Ishikawa (cell line): ENCODE results near the gene OLFML2A.

Experiments
- CEBPB ChIP-seq: IDR thresholded peaks from 2 replicates; pipeline ENCODE4 v1.6.1; 2012
- CREB1 ChIP-seq: IDR thresholded peaks from 2 replicates; pipeline ENCODE4 v1.6.1; 2012; ENCODE audit warnings: low read depth
- EGR1 ChIP-seq: IDR thresholded peaks from 2 replicates; pipeline ENCODE4 v1.6.1; 2012
- EP300 ChIP-seq: IDR thresholded peaks from 2 replicates; pipeline ENCODE4 v1.6.1; 2012; ENCODE audit warnings: borderline replicate concordance
- FOXM1 ChIP-seq: IDR thresholded peaks from 2 replicates; pipeline ENCODE4 v1.6.1; 2012; ENCODE audit warnings: low read depth, borderline replicate concordance
- NFIC ChIP-seq: IDR thresholded peaks from 2 replicates; pipeline ENCODE4 v1.6.1; 2012
- RAD21 ChIP-seq: IDR thresholded peaks from 2 replicates; pipeline ENCODE4 v1.6.1; 2012; ENCODE audit warnings: low read depth
- TAF1 ChIP-seq: IDR thresholded peaks from 2 replicates; pipeline ENCODE4 v1.6.1; 2012; ENCODE audit warnings: low read depth, mild to moderate bottlenecking
- TCF12 ChIP-seq: IDR thresholded peaks from 2 replicates; pipeline ENCODE4 v1.6.1; 2012; ENCODE audit warnings: low read depth
- TEAD4 ChIP-seq: IDR thresholded peaks from 2 replicates; pipeline ENCODE4 v1.6.1; 2012
- YY1 ChIP-seq: IDR thresholded peaks from 2 replicates; pipeline ENCODE4 v1.6.1; 2012; ENCODE audit warnings: low read depth
- ZBTB7A ChIP-seq: IDR thresholded peaks from 2 replicates; pipeline ENCODE4 v1.6.1; 2012; ENCODE audit warnings: low read depth
- TF ChIP-seq, protein P1 (sequence below): IDR thresholded peaks from 2 replicates; pipeline ENCODE4 v1.6.1; 2012
- TF ChIP-seq, protein P2 (sequence below): IDR thresholded peaks from 2 replicates; pipeline ENCODE4 v1.6.1; 2012; ENCODE audit warnings: low read depth, mild to moderate bottlenecking
- TF ChIP-seq, protein P3 (sequence below): IDR thresholded peaks from 2 replicates; pipeline ENCODE4 v1.6.1; 2012

OLFML2A gene

DNA sequence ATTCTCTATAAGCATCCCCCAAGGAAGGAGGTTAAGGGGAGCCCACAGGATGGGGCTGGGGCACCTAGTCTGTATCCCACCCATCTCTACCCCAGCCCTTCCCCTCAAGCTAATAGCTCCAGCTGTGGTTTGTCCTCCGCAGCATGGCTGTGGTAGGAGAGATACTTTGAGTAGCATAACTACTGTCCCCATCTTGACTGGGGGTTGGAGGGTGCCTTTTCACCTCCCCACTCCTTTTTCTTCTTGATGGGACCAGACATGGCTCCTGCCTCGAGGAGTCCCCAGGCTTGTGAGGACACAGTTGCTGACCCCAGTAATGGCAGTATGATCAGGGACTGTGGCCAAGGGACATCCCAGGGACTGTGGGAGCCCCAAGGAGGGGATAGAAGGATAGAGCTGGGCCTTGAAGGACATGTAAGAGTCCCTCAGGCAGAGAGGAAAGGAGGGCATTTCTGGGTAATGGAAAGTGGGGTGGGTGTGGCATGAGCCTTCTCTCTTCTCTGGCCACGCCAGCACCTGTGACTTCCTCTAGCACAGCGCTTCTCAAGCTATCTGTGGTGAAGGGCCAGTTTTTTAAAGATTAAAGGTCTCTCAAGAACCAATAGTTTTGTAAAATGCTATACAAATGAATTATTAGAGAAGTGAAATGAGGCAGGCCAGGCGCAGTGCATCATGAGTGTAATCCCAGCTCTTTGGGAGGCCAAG is 14.0 kb downstream of the OLFML2A start:
- no peak for TF ChIP-seq EP300
- no peak for TF ChIP-seq FOXM1
- no peak for TF ChIP-seq CEBPB
- no peak for TF ChIP-seq YY1
- TF ChIP-seq CREB1 = no peak
- TF ChIP-seq, protein P1, sequence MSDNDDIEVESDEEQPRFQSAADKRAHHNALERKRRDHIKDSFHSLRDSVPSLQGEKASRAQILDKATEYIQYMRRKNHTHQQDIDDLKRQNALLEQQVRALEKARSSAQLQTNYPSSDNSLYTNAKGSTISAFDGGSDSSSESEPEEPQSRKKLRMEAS = no peak
- TF ChIP-seq RAD21 = no peak
- TF ChIP-seq NFIC = no peak
- TF ChIP-seq TEAD4 = no peak

DNA sequence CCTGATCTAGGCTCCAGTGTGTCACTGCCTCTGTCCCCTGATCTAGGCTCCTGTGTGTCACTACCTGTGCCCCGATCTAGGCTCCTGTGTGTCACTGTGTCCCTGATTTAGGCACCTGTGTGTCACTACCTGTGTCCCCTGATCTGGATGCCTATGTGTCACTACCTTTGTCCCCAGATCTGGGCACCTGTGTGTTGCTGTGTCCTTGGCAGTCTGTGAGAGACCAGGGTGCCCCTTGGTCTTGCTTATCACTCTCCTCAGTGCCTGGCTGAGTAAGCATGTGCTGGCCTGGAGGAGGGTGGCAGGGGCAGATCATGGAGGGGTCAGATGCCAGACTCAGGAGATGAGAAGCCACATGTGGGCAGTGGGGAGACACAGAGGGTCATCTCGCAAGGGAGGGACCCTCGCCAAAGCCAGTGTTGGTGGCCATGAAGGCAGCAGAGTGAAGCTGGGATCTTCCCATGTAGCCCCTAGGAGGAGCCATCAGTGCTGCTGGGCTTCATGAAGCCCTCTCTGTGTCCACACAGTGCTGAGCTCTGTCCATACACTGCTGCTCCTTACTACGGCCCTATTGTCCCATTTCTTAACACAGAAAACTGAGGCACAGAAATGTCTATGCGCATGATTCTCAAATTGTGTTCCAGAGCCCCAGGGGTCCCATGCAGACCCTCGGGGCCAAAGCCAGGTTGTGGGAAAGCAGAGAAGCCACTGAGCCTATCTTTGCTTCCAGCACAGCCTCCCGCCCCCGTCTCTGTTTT is 15.5 kb downstream of the OLFML2A start:
- TF ChIP-seq CEBPB (no peak), EGR1 (no peak), EP300 (no peak), YY1 (no peak), NFIC (no peak), RAD21 (no peak), FOXM1 (no peak), TEAD4 (no peak)
- TF ChIP-seq, protein P2, sequence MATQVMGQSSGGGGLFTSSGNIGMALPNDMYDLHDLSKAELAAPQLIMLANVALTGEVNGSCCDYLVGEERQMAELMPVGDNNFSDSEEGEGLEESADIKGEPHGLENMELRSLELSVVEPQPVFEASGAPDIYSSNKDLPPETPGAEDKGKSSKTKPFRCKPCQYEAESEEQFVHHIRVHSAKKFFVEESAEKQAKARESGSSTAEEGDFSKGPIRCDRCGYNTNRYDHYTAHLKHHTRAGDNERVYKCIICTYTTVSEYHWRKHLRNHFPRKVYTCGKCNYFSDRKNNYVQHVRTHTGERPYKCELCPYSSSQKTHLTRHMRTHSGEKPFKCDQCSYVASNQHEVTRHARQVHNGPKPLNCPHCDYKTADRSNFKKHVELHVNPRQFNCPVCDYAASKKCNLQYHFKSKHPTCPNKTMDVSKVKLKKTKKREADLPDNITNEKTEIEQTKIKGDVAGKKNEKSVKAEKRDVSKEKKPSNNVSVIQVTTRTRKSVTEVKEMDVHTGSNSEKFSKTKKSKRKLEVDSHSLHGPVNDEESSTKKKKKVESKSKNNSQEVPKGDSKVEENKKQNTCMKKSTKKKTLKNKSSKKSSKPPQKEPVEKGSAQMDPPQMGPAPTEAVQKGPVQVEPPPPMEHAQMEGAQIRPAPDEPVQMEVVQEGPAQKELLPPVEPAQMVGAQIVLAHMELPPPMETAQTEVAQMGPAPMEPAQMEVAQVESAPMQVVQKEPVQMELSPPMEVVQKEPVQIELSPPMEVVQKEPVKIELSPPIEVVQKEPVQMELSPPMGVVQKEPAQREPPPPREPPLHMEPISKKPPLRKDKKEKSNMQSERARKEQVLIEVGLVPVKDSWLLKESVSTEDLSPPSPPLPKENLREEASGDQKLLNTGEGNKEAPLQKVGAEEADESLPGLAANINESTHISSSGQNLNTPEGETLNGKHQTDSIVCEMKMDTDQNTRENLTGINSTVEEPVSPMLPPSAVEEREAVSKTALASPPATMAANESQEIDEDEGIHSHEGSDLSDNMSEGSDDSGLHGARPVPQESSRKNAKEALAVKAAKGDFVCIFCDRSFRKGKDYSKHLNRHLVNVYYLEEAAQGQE = no peak
- TF ChIP-seq, protein P3, sequence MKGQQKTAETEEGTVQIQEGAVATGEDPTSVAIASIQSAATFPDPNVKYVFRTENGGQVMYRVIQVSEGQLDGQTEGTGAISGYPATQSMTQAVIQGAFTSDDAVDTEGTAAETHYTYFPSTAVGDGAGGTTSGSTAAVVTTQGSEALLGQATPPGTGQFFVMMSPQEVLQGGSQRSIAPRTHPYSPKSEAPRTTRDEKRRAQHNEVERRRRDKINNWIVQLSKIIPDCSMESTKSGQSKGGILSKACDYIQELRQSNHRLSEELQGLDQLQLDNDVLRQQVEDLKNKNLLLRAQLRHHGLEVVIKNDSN = no peak

DNA sequence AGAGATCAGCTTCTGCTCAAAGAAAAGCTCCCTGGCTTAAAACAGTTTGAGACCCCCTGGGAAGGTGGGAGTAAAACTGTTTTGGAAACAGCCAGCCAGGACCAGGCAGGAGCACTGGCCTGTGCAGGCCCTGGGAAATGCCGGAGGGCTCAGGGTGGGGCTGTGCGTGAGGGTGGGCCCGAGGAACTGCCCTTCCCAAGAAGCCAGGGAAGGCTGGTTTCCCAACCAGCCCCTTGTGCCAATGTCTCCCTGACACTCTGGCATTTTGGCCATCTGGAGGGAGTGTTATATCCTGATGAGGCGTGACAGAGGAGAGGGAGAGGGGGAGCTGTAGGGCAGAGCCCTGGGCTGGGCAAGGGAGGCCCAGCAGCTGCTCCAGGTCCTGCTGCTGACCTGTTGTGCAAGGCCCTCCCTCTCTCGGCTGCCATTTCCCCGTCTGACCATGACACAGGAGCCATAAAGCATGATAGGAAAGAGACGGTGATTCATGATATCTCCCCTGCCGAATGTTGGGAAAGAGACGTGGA is 16.1 kb downstream of the OLFML2A start:
- TF ChIP-seq CREB1 = no peak
- TF ChIP-seq TAF1 = no peak
- no peak for TF ChIP-seq ZBTB7A

DNA sequence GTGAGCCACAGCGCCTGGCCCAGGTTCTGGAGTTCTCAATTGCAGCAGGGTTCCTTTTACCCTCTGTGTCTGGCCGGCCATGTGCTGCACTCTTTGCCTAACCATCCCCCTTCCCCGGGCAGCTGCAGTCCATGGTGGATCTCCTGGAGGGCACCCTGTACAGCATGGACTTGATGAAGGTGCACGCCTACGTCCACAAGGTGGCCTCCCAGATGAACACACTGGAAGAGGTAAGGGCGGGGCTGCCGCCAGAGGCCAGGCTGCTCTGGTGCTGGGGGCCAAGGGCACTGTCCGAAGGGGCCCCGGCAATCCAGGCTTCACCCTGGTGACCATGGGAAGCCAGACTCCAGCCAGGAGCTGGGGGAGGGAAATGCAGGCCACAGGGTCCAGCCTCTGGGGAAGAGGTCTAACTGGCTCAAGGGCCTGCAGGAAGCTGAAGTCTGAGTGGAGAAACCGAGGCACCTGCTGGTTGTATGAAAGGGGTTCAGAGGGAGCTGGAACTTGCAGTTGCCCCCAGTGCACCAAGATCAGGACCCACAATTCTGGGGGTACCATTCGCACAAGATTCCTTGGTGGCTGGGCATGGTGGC is 18.1 kb downstream of the OLFML2A start:
- no peak for TF ChIP-seq CREB1
- peak; percentile 68 for TF ChIP-seq RAD21
- TF ChIP-seq, protein P1 = no peak
- TF ChIP-seq YY1 = no peak
- TF ChIP-seq TAF1 = no peak
- no peak for TF ChIP-seq TEAD4
- TF ChIP-seq TCF12 = no peak
- TF ChIP-seq CEBPB = no peak
- no peak for TF ChIP-seq EGR1

DNA sequence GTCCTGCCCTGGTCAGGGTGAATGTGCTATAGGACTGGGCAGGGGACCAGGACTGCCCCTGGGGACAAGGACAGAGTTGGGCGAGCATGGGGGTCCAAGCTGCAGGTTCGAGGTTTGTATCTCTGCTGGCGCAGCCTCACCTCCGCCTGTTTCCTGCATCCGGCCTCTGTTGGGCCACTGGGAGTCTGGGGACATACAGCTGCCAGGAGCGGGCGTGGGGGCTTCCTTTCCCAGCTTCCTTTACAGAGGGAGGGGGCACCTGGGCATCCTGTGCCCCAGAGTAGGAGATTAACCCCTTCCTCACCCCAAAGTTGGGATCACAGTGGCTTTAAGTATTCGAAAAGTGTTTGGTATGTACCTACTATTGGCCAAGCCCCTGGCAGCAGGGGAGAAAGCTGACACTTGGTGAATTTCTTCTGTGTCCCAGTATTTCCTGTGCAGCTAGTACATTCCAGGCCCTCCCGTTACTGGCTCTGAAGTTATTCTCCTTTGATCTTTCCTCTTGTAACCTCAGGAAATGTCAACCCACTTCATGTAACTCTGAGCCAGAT is 19.0 kb downstream of the OLFML2A start:
- TF ChIP-seq ZBTB7A (0 out of 2 replicates have a peak, but pooled peaks have one; percentile 30), FOXM1 (no peak)

DNA sequence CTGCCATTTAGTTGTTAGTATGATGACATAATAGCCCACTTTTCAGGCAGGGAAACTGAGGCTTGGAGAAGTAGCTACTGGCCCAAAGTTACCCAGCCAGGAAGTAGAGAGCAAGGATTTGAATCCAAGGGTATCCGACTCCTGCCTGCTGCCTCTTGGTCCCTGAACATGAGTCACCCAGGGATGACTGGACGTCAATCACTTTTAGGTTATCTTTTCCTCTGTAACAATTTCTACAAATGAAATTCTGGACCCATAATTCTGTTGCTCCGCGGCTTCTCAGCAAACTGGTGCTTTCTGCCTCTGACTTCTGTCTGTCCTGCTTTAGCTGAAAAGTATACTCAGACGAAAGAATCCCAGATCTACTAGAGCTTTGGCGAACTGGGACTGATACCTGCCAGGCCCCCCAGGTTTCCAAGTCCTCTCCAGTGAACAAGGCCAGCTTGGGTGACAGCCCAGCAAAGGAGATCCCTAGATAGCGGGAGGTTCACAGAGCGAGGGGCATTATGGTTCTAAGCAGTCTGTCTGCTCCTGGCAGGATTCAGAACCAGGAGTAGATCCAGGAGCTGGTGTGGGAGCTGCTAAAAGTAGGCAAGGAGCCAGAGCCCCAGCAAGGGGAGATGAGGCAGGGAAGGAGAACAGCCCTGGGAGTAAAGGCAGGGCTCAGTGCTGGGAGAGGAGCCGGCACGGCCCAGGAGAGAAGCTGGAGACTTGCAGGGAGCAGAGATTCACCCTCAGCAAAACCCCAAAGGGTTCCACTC is 20.6 kb downstream of the OLFML2A start:
- no peak for TF ChIP-seq ZBTB7A
- no peak for TF ChIP-seq TAF1

DNA sequence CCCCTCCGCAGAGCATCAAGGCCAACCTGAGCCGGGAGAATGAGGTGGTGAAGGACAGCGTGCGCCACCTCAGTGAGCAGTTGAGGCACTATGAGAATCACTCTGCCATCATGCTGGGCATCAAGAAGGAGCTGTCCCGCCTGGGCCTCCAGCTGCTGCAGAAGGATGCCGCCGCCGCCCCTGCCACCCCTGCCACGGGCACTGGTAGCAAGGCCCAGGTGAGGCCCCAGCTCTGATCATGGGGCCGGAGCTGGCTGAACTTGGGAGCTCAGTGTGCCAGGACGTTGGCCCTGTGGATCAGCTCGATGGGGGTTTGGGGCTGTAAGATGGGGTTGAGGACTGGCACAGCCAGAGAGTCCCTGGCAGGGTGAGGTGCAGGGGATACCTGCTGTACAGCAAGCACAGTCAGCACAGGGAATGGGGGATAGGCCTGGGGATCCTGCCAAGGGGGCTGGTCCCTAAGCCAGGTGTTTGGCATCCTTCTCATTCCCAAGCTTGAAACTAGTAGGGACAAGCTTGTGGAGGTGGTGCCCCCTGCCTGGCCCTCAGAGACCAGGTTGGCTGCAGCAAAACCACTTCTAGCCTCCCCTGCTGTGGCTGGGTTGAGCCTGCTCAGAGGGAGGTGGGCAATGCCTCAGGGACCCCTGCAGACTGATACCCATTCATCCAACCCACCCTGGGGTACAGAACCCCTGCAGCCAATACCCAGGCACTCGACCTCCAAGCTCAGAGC is 22.5 kb downstream of the OLFML2A start:
- 0 out of 2 replicates have a peak, but pooled peaks have one; percentile 10 for TF ChIP-seq NFIC
- no peak for TF ChIP-seq FOXM1
- no peak for TF ChIP-seq YY1
- TF ChIP-seq TEAD4 = no peak
- TF ChIP-seq EP300 = 0 out of 2 replicates have a peak, but pooled peaks have one; percentile 11
